GM12801 (cell line): ENCODE measurements around the gene HSH2D.

Source experiments
- TF ChIP-seq, protein P1 (sequence below): IDR thresholded peaks from one replicate; pipeline ENCODE4 v1.5.1; 2011; ENCODE audit warnings: control low read depth; ENCODE audit not compliant: insufficient read length; ENCODE audit errors: extremely low read depth

HSH2D gene

GRCh38 chr19:16206046-16206605, 62.6 kb downstream of the HSH2D start:
- TF ChIP-seq, protein P1, sequence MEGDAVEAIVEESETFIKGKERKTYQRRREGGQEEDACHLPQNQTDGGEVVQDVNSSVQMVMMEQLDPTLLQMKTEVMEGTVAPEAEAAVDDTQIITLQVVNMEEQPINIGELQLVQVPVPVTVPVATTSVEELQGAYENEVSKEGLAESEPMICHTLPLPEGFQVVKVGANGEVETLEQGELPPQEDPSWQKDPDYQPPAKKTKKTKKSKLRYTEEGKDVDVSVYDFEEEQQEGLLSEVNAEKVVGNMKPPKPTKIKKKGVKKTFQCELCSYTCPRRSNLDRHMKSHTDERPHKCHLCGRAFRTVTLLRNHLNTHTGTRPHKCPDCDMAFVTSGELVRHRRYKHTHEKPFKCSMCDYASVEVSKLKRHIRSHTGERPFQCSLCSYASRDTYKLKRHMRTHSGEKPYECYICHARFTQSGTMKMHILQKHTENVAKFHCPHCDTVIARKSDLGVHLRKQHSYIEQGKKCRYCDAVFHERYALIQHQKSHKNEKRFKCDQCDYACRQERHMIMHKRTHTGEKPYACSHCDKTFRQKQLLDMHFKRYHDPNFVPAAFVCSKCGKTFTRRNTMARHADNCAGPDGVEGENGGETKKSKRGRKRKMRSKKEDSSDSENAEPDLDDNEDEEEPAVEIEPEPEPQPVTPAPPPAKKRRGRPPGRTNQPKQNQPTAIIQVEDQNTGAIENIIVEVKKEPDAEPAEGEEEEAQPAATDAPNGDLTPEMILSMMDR: no peak

DNA sequence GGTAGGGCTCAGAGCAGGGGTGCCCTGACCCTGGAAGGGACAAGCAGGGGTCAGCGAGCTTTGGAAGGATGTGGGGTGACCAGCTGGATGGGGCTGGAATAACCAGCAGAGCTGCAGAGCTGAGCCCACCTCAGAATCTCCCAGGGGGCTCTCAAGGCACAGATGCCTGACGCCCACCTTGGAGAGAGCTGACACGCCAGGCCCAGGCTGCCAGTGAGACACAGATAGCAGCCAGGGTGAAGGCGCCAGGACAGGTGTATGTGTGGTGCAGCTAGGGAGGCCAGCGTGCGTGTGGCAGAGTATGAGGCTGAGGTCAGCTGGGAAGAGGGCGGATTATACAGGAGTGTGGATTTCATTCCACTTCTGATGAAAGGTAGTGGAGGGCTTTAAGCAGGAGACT, 63.2 kb downstream of the HSH2D start:
- TF ChIP-seq, protein P1: no peak

- TF ChIP-seq, protein P1: no peak
Observed at GRCh38 chr19:16207063-16207462, 63.6 kb downstream of the HSH2D start.

DNA sequence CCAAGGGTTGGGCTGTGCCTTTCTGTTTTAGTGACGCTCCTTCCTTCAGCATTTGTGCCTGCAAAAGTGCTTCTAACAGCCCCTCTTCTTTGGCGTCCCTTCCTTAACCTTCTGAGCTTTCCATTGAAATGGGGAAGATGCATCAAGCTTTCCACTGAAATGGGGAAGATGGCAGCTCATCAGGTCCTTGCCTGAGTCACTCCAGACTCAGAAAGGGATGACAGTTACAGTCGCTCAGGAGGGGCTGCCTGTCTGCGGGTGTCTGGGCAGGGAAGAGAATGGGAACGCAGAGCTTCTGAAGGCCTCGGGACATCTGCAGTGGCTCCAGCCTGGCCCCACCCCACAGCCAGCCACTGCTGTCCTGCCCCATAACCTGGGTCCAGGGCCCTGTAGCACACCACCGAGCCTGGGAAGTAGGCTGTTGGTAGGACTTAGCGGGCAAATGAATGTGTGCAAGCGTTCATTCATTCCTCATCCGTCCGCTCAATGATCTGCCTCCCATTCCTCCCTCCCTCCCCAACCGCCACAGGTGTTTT, 64.1 kb downstream of the HSH2D start:
- TF ChIP-seq, protein P1: no peak
